ENCODE results near the gene FRYL.
"Not testable (repeated sequence)": the region's sequence is repeated elsewhere in the genome, so short reads cannot be mapped to it uniquely, and the experiment has no call there.

Gene FRYL

GRCh38 chr4:48753159-48753558 lies 26.9 kb downstream of the FRYL start:
- H3K27ac ChIP-seq: no peak overlapping the region
- TF ChIP-seq CTCF (IDR thresholded peaks at IDR 0.05): no peak
- TF ChIP-seq ZFX (IDR thresholded peaks at IDR 0.05; ENCODE audit: borderline replicate concordance): no peak

- TF ChIP-seq CTCF (IDR thresholded peaks at IDR 0.05) (no peak), ZFX (IDR thresholded peaks at IDR 0.05; ENCODE audit: borderline replicate concordance) (no peak)
Observed at GRCh38 chr4:48752726-48753125, 27.4 kb downstream of the FRYL start.

GRCh38 chr4:48752246-48752645 lies 27.8 kb downstream of the FRYL start:
- TF ChIP-seq ZFX (IDR thresholded peaks at IDR 0.05; ENCODE audit: borderline replicate concordance) (no peak), CTCF (IDR thresholded peaks at IDR 0.05) (no peak)
- H3K27ac ChIP-seq: no peak overlapping the region

More at GRCh38 chr4:48752726-48753125, 27.4 kb downstream of the FRYL start:
- no peak overlapping the region for H3K27ac ChIP-seq

- no peak for TF ChIP-seq ZFX (IDR thresholded peaks at IDR 0.05; ENCODE audit: borderline replicate concordance)
- no peak for TF ChIP-seq CTCF (IDR thresholded peaks at IDR 0.05)
- no peak overlapping the region for H3K27ac ChIP-seq
Observed at GRCh38 chr4:48748949-48749596, 31.0 kb downstream of the FRYL start.

DNA sequence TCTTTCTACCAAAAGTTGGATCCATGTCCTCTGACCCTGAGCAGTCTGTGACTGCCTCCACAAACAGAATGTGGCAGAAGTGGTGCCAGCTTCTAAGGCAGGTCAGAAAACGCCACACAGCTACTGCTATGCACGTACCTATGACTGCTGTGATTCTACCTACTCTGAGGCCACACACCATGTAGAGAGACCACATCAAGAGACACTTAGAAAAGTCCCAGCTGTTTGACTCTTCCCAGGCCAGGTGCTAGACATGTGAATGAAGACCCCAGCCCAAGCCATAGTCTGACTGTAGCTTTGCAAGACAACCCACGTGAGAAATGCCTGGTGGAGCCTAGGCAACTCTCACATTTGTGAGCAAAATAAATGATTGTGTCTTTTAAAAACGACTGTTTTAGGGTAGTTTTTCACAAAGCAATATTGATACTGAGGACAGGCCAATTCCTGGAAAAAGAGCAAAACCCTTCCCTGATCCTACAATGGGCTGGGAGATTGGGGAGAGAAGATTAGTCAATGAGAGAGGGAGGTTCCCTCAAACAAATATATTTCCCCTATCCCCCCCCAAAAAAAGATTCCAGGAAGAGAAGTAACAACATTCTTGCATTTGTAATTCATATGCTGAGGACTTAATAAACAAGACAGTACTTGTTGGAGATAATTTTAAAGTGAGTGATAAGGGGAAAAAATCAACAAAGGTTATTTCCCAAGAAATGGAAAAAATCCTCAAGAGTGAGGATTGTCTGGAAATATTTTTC lies 33.3 kb downstream of the FRYL start:
- H3K27ac ChIP-seq: no peak overlapping the region
- TF ChIP-seq ZFX (IDR thresholded peaks at IDR 0.05; ENCODE audit: borderline replicate concordance) (no peak), CTCF (IDR thresholded peaks at IDR 0.05) (no peak)

GRCh38 chr4:48745223-48745622 lies 34.9 kb downstream of the FRYL start:
- not testable (repeated sequence) for H3K27ac ChIP-seq

DNA sequence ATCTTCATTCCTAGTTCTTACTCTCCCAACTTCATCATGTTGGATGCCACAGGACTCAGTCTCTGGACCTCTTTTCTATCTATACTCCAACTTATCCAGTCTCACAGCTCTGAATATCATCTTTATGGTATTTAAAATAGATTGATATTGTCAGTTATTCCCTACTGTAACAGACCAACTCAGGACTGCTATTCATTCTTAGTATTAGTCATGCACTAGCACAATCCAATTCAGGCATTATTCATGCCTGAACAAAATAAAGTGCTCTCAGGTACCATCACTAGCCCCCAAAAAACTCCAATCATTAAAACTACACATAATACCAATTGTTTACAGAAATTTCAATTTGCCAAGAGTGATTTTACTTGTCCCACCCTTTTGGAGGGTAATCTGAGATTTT lies 37.7 kb downstream of the FRYL start:
- TF ChIP-seq CTCF (IDR thresholded peaks at IDR 0.05) (no peak), ZFX (IDR thresholded peaks at IDR 0.05; ENCODE audit: borderline replicate concordance) (no peak)
- no peak overlapping the region for H3K27ac ChIP-seq

All from 22Rv1 (cell line).